HG03432 (cell line): ENCODE data around the gene PIK3C3.
"Not testable (repeated sequence)": the region's sequence is repeated elsewhere in the genome, so short reads cannot be mapped to it uniquely, and the experiment has no call there.

Source experiments
- ATAC-seq: cut with Tn5 transposase; IDR thresholded peaks from one replicate; pipeline ENCODE4 v1.9.1; 2021; ENCODE audit warnings: mild to moderate bottlenecking, moderate library complexity; ENCODE audit not compliant: unreplicated experiment

PIK3C3 gene

GRCh38 chr18:41965634-41966255 lies 10.7 kb downstream of the PIK3C3 start:
- ATAC-seq, result no peak

GRCh38 chr18:41966943-41967342 lies 11.9 kb downstream of the PIK3C3 start:
- no peak for ATAC-seq

GRCh38 chr18:41967680-41968079 lies 12.6 kb downstream of the PIK3C3 start:
- ATAC-seq, result no peak

- no peak for ATAC-seq
Observed at GRCh38 chr18:41969881-41970280, 14.8 kb downstream of the PIK3C3 start.

- peak; percentile 55 for ATAC-seq
Observed at GRCh38 chr18:41972067-41972925, 17.3 kb downstream of the PIK3C3 start.

- ATAC-seq, result peak; percentile 45
Observed at GRCh38 chr18:41973983-41974382, 18.9 kb downstream of the PIK3C3 start.

GRCh38 chr18:41974796-41975201 lies 19.8 kb downstream of the PIK3C3 start:
- no peak for ATAC-seq

GRCh38 chr18:41975284-41975683 lies 20.2 kb downstream of the PIK3C3 start:
- ATAC-seq, result no peak

- ATAC-seq, result no peak
Observed at GRCh38 chr18:41977233-41977632, 22.2 kb downstream of the PIK3C3 start.

- ATAC-seq, result peak; percentile 99
Observed at GRCh38 chr18:41982942-41983660, 28.1 kb downstream of the PIK3C3 start.

GRCh38 chr18:41985914-41986313 lies 30.9 kb downstream of the PIK3C3 start:
- no peak for ATAC-seq

- no peak for ATAC-seq
Observed at GRCh38 chr18:41989508-41989907, 34.5 kb downstream of the PIK3C3 start.

- ATAC-seq, result peak; percentile 93
Observed at GRCh38 chr18:41992066-41992465, 37.0 kb downstream of the PIK3C3 start.

- no peak for ATAC-seq
Observed at GRCh38 chr18:41992703-41993102, 37.7 kb downstream of the PIK3C3 start.

- no peak for ATAC-seq
Observed at GRCh38 chr18:41993151-41993550, 38.1 kb downstream of the PIK3C3 start.

- ATAC-seq, result no peak
Observed at GRCh38 chr18:41996020-41996419, 41.0 kb downstream of the PIK3C3 start.

- ATAC-seq, result no peak
Observed at GRCh38 chr18:41999751-42000150, 44.7 kb downstream of the PIK3C3 start.

- ATAC-seq, result no peak
Observed at GRCh38 chr18:42001801-42002200, 46.8 kb downstream of the PIK3C3 start.

- ATAC-seq, result no peak
Observed at GRCh38 chr18:42004653-42005052, 49.6 kb downstream of the PIK3C3 start.

- ATAC-seq, result no peak
Observed at GRCh38 chr18:42005782-42006181, 50.7 kb downstream of the PIK3C3 start.

- not testable (repeated sequence) for ATAC-seq
Observed at GRCh38 chr18:42009457-42009856, 54.4 kb downstream of the PIK3C3 start.

- ATAC-seq, result peak; percentile 99
Observed at GRCh38 chr18:42011053-42011452, 56.0 kb downstream of the PIK3C3 start.
